Adrenal gland (tissue), 5 donors: ENCODE data around the gene VAMP2.

ENCODE experiments used
- POLR2A ChIP-seq, 2 donors: fragments of 450-650 bp; IDR thresholded peaks; one replicate each; pipeline ENCODE4 v1.6.1; 2017; ENCODE audit warnings: antibody characterized with exemption in 2 of 2, mild to moderate bottlenecking in 2 of 2, moderate library complexity in 1 of 2
- TF ChIP-seq, protein P1 (sequence below), 6 experiments: fragments of 450-650 bp in 4 of 6; fragments of 200-600 bp in 2 of 6; sonication (generic) in 1 of 6; IDR thresholded peaks; 1 replicate in 5 of 6; 2 replicates in 1 of 6; pipeline versions ENCODE4 v1.5.1 to v1.8.0; 2016 to 2021; ENCODE audit warnings: antibody characterized with exemption in 6 of 6, mild to moderate bottlenecking in 2 of 6, moderate library complexity in 1 of 6
- donor health status: DM: no; HTN: no; CAD: no.

DNA sequence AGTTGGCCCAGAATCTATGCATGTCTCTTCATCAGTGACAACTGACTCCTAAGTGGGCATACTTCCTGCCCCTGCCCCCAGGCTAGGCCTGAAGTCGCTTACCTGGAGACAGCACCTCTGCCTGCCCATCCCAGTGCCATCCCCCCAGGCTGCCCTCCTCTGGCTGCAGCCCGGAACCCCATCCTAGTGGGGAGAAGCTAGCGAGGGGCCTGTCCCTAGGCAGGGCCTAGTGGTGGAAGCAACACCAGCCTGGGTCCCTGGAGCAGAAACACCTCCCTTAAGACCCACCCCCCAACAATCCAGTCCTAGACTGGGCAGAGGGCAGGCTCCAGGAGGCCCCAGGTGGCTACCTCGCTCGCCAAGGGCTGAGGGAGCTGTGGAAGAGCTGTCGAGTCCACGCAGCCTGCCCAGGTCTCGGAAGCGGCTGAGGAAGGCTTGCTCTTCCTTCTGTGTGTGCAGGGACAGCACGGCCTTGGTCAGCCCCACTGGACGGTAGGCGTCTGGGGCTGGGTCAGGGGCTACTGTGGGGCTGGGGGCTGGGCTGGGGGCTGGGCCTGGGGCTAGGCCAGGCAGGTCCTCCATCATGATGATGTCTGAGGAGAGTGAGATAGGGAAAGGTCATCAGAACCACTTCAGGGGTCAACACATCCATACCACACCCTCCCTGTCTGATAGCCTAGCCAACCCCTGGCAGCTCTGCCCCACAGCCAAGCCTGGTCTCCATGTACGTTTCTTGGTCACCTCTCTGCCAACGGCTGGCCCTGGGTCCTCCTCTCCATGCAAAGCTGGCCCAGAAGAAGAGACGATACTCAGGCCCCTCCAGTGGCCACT is 18.1 kb downstream of the VAMP2 start:
- TF ChIP-seq, protein P1, sequence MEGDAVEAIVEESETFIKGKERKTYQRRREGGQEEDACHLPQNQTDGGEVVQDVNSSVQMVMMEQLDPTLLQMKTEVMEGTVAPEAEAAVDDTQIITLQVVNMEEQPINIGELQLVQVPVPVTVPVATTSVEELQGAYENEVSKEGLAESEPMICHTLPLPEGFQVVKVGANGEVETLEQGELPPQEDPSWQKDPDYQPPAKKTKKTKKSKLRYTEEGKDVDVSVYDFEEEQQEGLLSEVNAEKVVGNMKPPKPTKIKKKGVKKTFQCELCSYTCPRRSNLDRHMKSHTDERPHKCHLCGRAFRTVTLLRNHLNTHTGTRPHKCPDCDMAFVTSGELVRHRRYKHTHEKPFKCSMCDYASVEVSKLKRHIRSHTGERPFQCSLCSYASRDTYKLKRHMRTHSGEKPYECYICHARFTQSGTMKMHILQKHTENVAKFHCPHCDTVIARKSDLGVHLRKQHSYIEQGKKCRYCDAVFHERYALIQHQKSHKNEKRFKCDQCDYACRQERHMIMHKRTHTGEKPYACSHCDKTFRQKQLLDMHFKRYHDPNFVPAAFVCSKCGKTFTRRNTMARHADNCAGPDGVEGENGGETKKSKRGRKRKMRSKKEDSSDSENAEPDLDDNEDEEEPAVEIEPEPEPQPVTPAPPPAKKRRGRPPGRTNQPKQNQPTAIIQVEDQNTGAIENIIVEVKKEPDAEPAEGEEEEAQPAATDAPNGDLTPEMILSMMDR (IDR thresholded peaks at IDR 0.05): no peak
- no peak for TF ChIP-seq POLR2A (IDR thresholded peaks at IDR 0.05)
